Neural cell (in vitro differentiated cells): ENCODE measurements around the gene TBC1D32. TPM values are rescaled to one million over a fixed set of nuclear protein-coding genes. Genes with fewer than 3 reads are reported as not detected.
"Not testable (repeated sequence)": the region's sequence is repeated elsewhere in the genome, so short reads cannot be mapped to it uniquely, and the experiment has no call there.

Experiments used
- H2AFZ ChIP-seq: fragments of 200-600, 300-800 bp; sonication (generic), shearing (Covaris generic); 2 replicates; pipeline ENCODE4 v1.6.0; 2014; ENCODE audit warnings: low read depth, mild to moderate bottlenecking, antibody characterized with exemption, low read length, moderate library complexity
- H3F3A ChIP-seq: fragments of 200-600 bp; shearing (Covaris generic); 2 replicates; pipeline ENCODE4 v1.6.1; 2016; ENCODE audit warnings: mild to moderate bottlenecking, moderate library complexity, mixed read lengths, antibody characterized with exemption, low read length; ENCODE audit not compliant: insufficient read depth, poor library complexity, severe bottlenecking
- H3K27ac ChIP-seq: fragments of 200-600, 300-800 bp; sonication (generic), shearing (Covaris generic); 2 replicates; pipeline ENCODE4 v1.5.1; 2014; ENCODE audit warnings: mild to moderate bottlenecking, low read length, moderate library complexity
- H3K27me3 ChIP-seq: fragments of 300-800, 200-600 bp; sonication (generic), shearing (Covaris generic); 2 replicates; pipeline ENCODE4 v1.6.0; 2014; ENCODE audit warnings: mild to moderate bottlenecking, low read depth, low read length, moderate library complexity; ENCODE audit not compliant: insufficient read depth
- H3K36me3 ChIP-seq: fragments of 300-800, 200-600 bp; sonication (generic), shearing (Covaris generic); 2 replicates; pipeline ENCODE4 v1.5.1; 2014; ENCODE audit warnings: mild to moderate bottlenecking, antibody characterized with exemption, low read length, moderate library complexity; ENCODE audit not compliant: insufficient read depth
- H3K4me2 ChIP-seq: fragments of 300-800, 200-600 bp; sonication (generic), shearing (Covaris generic); 2 replicates; pipeline ENCODE4 v1.6.0; 2014; ENCODE audit warnings: mild to moderate bottlenecking, low read length
- H3K4me3 ChIP-seq: fragments of 300-800, 200-600 bp; sonication (generic), shearing (Covaris generic); 2 replicates; pipeline ENCODE4 v1.5.1; 2014; ENCODE audit warnings: mild to moderate bottlenecking, low read length, moderate library complexity
- H3K79me2 ChIP-seq: fragments of 200-600 bp; shearing (Covaris generic); replicated peaks from 2 replicates; pipeline ENCODE4 v1.6.0; 2014; ENCODE audit warnings: mild to moderate bottlenecking, low read length, moderate library complexity; ENCODE audit not compliant: insufficient read depth
- H3K9ac ChIP-seq: fragments of 300-800, 200-600 bp; sonication (generic), shearing (Covaris generic); 2 replicates; pipeline ENCODE4 v1.6.1; 2016; ENCODE audit warnings: mild to moderate bottlenecking, low read length, mixed read lengths
- H3K9me2 ChIP-seq: fragments of 200-600 bp; shearing (Covaris generic); 2 replicates; pipeline ENCODE4 v1.6.1; 2016; ENCODE audit warnings: mild to moderate bottlenecking, low read length, mixed read lengths; ENCODE audit not compliant: insufficient read depth
- H3K9me3 ChIP-seq: fragments of 200-600, 300-800 bp; sonication (generic), shearing (Covaris generic); 2 replicates; pipeline ENCODE4 v1.6.1; 2016; ENCODE audit warnings: mild to moderate bottlenecking, mixed run types, low read length, moderate library complexity, mixed read lengths
- H4K20me1 ChIP-seq: fragments of 200-600 bp; shearing (Covaris generic); 2 replicates; pipeline ENCODE4 v1.6.1; 2016; ENCODE audit warnings: mild to moderate bottlenecking, mixed run types; ENCODE audit not compliant: insufficient read depth
- EP300 ChIP-seq: fragments of 450-650 bp; conservative IDR thresholded peaks from 2 replicates; pipeline ENCODE4 v1.6.1; 2014; ENCODE audit warnings: antibody characterized with exemption, mild to moderate bottlenecking, moderate library complexity; ENCODE audit not compliant: poor library complexity, severe bottlenecking
- EZH2 ChIP-seq: fragments of 200-600, 300-800 bp; shearing (Covaris generic), sonication (generic); IDR thresholded peaks from 2 replicates; pipeline ENCODE4 v1.6.1; 2014; ENCODE audit warnings: antibody characterized with exemption, low read length, borderline replicate concordance, mild to moderate bottlenecking; ENCODE audit not compliant: insufficient read depth, poor library complexity, severe bottlenecking
- MXI1 ChIP-seq: fragments of 450-650 bp; conservative IDR thresholded peaks from 2 replicates; pipeline ENCODE4 v1.6.1; 2014; ENCODE audit warnings: antibody characterized with exemption, mild to moderate bottlenecking; ENCODE audit not compliant: poor library complexity, severe bottlenecking
- POLR2AphosphoS5 ChIP-seq: IDR thresholded peaks from 2 replicates; pipeline ENCODE4 v1.6.1; 2012
- RAD21 ChIP-seq: fragments of 450-650 bp; conservative IDR thresholded peaks from 2 replicates; pipeline ENCODE4 v1.6.1; 2014; ENCODE audit warnings: antibody characterized with exemption, mild to moderate bottlenecking, moderate library complexity
- REST ChIP-seq: IDR thresholded peaks from 2 replicates; pipeline ENCODE4 v1.6.1; 2012; ENCODE audit warnings: borderline replicate concordance
- SMC3 ChIP-seq: fragments of 450-650 bp; conservative IDR thresholded peaks from 2 replicates; pipeline ENCODE4 v1.6.1; 2014; ENCODE audit warnings: antibody characterized with exemption, mild to moderate bottlenecking, moderate library complexity; ENCODE audit not compliant: poor library complexity
- TAF1 ChIP-seq: IDR thresholded peaks from 2 replicates; pipeline ENCODE4 v1.6.1; 2012; ENCODE audit warnings: low read depth
- polyA plus RNA-seq: library from polyadenylated mRNA; depleted of rRNA; stranded (reverse); fragments of >200 nt; gene quantifications from 2 replicates; pipeline ENCODE4 v1.2.3, GENCODE V29; 2014
- TF ChIP-seq, protein P1 (sequence below): fragments of 450-650 bp; IDR thresholded peaks from 2 replicates; pipeline ENCODE4 v1.5.1; 2014; ENCODE audit warnings: antibody characterized with exemption, mild to moderate bottlenecking, moderate library complexity; ENCODE audit not compliant: poor library complexity, severe bottlenecking

TBC1D32 gene
- polyA plus RNA-seq, 1 donor from 2014 or later = 33.2 TPM

- no peak overlapping the region for H3K9ac ChIP-seq
- TF ChIP-seq TAF1 (no peak), EP300 (no peak), POLR2AphosphoS5 (no peak), MXI1 (no peak), EZH2 (no peak), SMC3 (no peak), RAD21 (no peak), REST (no peak)
- TF ChIP-seq, protein P1, sequence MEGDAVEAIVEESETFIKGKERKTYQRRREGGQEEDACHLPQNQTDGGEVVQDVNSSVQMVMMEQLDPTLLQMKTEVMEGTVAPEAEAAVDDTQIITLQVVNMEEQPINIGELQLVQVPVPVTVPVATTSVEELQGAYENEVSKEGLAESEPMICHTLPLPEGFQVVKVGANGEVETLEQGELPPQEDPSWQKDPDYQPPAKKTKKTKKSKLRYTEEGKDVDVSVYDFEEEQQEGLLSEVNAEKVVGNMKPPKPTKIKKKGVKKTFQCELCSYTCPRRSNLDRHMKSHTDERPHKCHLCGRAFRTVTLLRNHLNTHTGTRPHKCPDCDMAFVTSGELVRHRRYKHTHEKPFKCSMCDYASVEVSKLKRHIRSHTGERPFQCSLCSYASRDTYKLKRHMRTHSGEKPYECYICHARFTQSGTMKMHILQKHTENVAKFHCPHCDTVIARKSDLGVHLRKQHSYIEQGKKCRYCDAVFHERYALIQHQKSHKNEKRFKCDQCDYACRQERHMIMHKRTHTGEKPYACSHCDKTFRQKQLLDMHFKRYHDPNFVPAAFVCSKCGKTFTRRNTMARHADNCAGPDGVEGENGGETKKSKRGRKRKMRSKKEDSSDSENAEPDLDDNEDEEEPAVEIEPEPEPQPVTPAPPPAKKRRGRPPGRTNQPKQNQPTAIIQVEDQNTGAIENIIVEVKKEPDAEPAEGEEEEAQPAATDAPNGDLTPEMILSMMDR = no peak
- no peak overlapping the region for H3K4me2 ChIP-seq
- H3K36me3 ChIP-seq = no peaks in the 10 kb centered on the region
- no peak overlapping the region for H3K27ac ChIP-seq
- no peaks in the 10 kb centered on the region for H3F3A ChIP-seq
- H3K4me3 ChIP-seq = no peak overlapping the region
- H4K20me1 ChIP-seq = no peaks in the 10 kb centered on the region
- no peak overlapping the region for H2AFZ ChIP-seq
- no peaks in the 10 kb centered on the region for H3K9me2 ChIP-seq
- no peaks in the 10 kb centered on the region for H3K79me2 ChIP-seq
- H3K27me3 ChIP-seq = no peaks in the 10 kb centered on the region
- H3K9me3 ChIP-seq = no peaks in the 10 kb centered on the region
Measured at GRCh38 chr6:121076119-121076518, 258.2 kb downstream of the TBC1D32 start.

GRCh38 chr6:121068749-121069148, 265.5 kb downstream of the TBC1D32 start:
- not testable (repeated sequence) for H3K79me2 ChIP-seq, H4K20me1 ChIP-seq, H3K4me2 ChIP-seq, H3K27me3 ChIP-seq, H2AFZ ChIP-seq, H3F3A ChIP-seq, H3K36me3 ChIP-seq, H3K4me3 ChIP-seq, H3K9ac ChIP-seq, H3K9me3 ChIP-seq, H3K9me2 ChIP-seq, H3K27ac ChIP-seq

DNA sequence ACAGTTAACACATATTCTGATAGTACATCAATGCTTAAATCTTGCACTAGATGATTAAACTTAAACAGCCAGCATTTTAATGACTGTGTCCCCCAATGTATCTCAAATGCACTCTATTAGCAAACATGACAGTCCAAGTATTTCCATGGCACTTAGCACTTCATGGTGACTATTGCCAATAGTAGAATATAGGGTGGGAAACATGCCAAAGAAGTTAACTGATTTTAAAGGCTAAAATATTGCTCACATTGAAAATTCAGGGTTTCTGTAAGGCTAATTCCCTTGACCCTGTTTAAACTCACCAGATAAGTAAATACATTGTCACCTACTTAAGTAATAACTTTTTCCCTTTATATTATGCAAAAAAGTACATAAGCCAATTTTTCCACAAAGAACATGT, 266.9 kb downstream of the TBC1D32 start:
- Histone ChIP-seq H4K20me1 (no peaks in the 10 kb centered on the region), H2AFZ (no peak overlapping the region), H3K27ac (no peak overlapping the region), H3F3A (no peaks in the 10 kb centered on the region), H3K79me2 (no peaks in the 10 kb centered on the region), H3K9me2 (no peaks in the 10 kb centered on the region), H3K4me3 (no peak overlapping the region), H3K9ac (no peak overlapping the region), H3K36me3 (no peaks in the 10 kb centered on the region), H3K27me3 (no peaks in the 10 kb centered on the region), H3K9me3 (no peaks in the 10 kb centered on the region), H3K4me2 (no peak overlapping the region)
- TF ChIP-seq EP300 (no peak), SMC3 (no peak), TAF1 (no peak), EZH2 (no peak), POLR2AphosphoS5 (no peak), REST (no peak), RAD21 (no peak), MXI1 (no peak)
- TF ChIP-seq, protein P1 = no peak
